Central memory CD8-positive, alpha-beta T cell (primary cell): ENCODE data around the gene CATSPERZ.
"Not testable (repeated sequence)": the region's sequence is repeated elsewhere in the genome, so short reads cannot be mapped to it uniquely, and the experiment has no call there.

Experiments used
- ATAC-seq: fragments of 150-1000 bp; cut with Tn5 transposase; replicated peaks from 2 replicates; pipeline ENCODE4 v1.10.0; 2022; ENCODE audit warnings: mild to moderate bottlenecking, moderate FRiP score, moderate number of reproducible peaks; ENCODE audit not compliant: poor library complexity, severe bottlenecking; ENCODE audit errors: extremely low read depth
- DNase-seq, 2 donors: peaks; one replicate each; pipeline ENCODE4 v3.0.0; 2021; ENCODE audit warnings: low spot score in 2 of 2
- H3K27ac Mint-ChIP-seq: one replicate; pipeline ENCODE4 v1.8.0; 2022; ENCODE audit warnings: low read depth, mild to moderate bottlenecking, moderate library complexity, mixed read lengths
- H3K27me3 Mint-ChIP-seq: one replicate; pipeline ENCODE4 v1.8.0; 2022; ENCODE audit warnings: mixed read lengths
- H3K36me3 Mint-ChIP-seq: one replicate; pipeline ENCODE4 v1.8.0; 2022; ENCODE audit warnings: mild to moderate bottlenecking, moderate library complexity, mixed read lengths; ENCODE audit not compliant: insufficient read depth
- H3K4me1 Mint-ChIP-seq: one replicate; pipeline ENCODE4 v1.8.0; 2022; ENCODE audit warnings: mixed read lengths
- H3K4me3 Mint-ChIP-seq: one replicate; pipeline ENCODE4 v1.8.0; 2022; ENCODE audit warnings: mild to moderate bottlenecking, moderate library complexity, mixed read lengths
- H3K9me3 Mint-ChIP-seq: one replicate; pipeline ENCODE4 v1.8.0; 2022; ENCODE audit warnings: mixed read lengths

Gene CATSPERZ

GRCh38 chr11:64305691-64306562 is 5.8 kb downstream of the CATSPERZ start:
- peaks cover 15% of the 10 kb centered on the region for H3K4me1 Mint-ChIP-seq

GRCh38 chr11:64306563-64306875 is 6.4 kb downstream of the CATSPERZ start:
- no peak for ATAC-seq
- Mint-ChIP-seq H3K4me3 (peak overlapping the region; percentile 93), H3K27ac (peak overlapping the region; percentile 75), H3K36me3 (peaks cover 25% of the 10 kb centered on the region), H3K27me3 (no peaks in the 10 kb centered on the region), H3K9me3 (no peaks in the 10 kb centered on the region), H3K4me1 (peaks cover 15% of the 10 kb centered on the region)
- no peak for DNase-seq

More at GRCh38 chr11:64305691-64306562, 5.8 kb downstream of the CATSPERZ start:
- Mint-ChIP-seq H3K4me3 (peak overlapping the region; percentile 93), H3K36me3 (peaks cover 27% of the 10 kb centered on the region), H3K27ac (peak overlapping the region; percentile 75), H3K27me3 (peaks cover 3% of the 10 kb centered on the region), H3K9me3 (no peaks in the 10 kb centered on the region)
- DNase-seq (peak in 1 of 2 donors; percentile 45), ATAC-seq (peak; percentile 17)

DNA sequence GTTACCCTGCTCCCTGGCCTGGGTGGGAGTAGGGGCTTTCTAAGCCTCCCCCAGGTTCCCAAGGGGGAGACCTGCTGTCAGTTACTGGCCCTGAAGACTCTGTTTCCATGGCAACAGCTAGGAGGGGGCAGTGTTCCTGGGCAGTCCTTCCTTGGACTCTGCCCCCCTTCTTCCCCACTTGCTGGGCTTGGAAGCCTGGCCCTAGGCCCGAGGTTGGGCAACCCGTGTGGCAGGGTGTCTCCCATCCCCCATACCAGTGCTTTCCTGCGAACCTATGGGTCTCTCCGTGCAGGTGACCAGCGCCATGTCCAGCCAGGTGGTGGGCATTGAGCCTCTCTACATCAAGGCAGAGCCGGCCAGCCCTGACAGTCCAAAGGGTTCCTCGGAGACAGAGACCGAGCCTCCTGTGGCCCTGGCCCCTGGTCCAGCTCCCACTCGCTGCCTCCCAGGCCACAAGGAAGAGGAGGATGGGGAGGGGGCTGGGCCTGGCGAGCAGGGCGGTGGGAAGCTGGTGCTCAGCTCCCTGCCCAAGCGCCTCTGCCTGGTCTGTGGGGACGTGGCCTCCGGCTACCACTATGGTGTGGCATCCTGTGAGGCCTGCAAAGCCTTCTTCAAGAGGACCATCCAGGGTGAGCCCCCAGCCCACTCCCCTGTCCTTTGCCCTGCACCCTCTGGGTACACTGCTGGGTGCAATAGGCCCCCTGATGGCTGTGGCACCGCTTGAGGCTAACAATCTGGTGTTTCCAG is 6.9 kb downstream of the CATSPERZ start:
- peak overlapping the region; percentile 75 for H3K27ac Mint-ChIP-seq
- H3K9me3 Mint-ChIP-seq, result no peaks in the 10 kb centered on the region
- peaks cover 25% of the 10 kb centered on the region for H3K36me3 Mint-ChIP-seq
- peaks cover 15% of the 10 kb centered on the region for H3K4me1 Mint-ChIP-seq
- DNase-seq (no peak), ATAC-seq (no peak)
- no peaks in the 10 kb centered on the region for H3K27me3 Mint-ChIP-seq
- H3K4me3 Mint-ChIP-seq, result peak overlapping the region; percentile 93

- peaks cover 20% of the 10 kb centered on the region for H3K4me1 Mint-ChIP-seq
- H3K27ac Mint-ChIP-seq, H3K9me3 Mint-ChIP-seq, H3K27me3 Mint-ChIP-seq, ATAC-seq, DNase-seq: not testable (repeated sequence)
- H3K36me3 Mint-ChIP-seq, result peaks cover 27% of the 10 kb centered on the region
- H3K4me3 Mint-ChIP-seq, result peak overlapping the region; percentile 61
Observed at GRCh38 chr11:64307795-64308194, 7.6 kb downstream of the CATSPERZ start.

GRCh38 chr11:64312947-64313346 is 12.8 kb downstream of the CATSPERZ start:
- ATAC-seq (no peak), DNase-seq (no peak)
- Mint-ChIP-seq H3K36me3 (peaks cover 32% of the 10 kb centered on the region), H3K4me1 (peaks cover 27% of the 10 kb centered on the region), H3K27ac (peak overlapping the region; percentile 22), H3K4me3 (no peak overlapping the region), H3K27me3 (no peaks in the 10 kb centered on the region), H3K9me3 (no peaks in the 10 kb centered on the region)

DNA sequence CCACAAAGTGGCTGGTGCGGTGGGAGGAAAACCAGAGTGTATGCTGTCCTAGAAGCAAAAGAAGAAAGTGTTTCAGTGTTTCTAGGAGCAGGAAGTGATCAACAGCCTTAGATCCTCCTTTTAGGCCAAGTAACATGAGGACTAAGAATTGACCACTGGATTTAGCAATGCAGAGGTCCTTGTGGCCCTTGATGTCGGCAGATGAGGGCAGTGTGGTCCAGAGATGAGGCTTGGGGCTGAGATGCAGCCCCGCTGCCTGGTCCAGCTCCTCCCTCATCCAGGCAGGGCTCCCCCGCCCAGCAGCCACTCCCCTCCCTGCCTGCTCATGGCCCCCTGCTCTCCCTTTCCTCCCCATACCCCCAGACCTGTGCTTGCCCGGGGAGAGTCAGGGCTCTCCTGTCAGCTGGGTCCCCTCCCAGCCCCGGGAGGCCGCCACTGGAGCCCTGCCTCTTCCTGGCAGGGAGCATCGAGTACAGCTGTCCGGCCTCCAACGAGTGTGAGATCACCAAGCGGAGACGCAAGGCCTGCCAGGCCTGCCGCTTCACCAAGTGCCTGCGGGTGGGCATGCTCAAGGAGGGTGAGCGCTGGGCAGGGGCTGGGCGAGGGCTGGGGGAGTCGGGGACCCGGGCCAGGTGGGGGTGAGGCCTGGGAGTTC is 13.5 kb downstream of the CATSPERZ start:
- peaks cover 34% of the 10 kb centered on the region for H3K4me1 Mint-ChIP-seq
- no peak for DNase-seq

GRCh38 chr11:64314146-64314804 is 14.1 kb downstream of the CATSPERZ start:
- Mint-ChIP-seq H3K27ac (no peak overlapping the region), H3K27me3 (no peaks in the 10 kb centered on the region), H3K4me1 (peaks cover 40% of the 10 kb centered on the region), H3K9me3 (no peaks in the 10 kb centered on the region), H3K36me3 (peaks cover 35% of the 10 kb centered on the region), H3K4me3 (no peak overlapping the region)
- no peak for ATAC-seq
- no peak for DNase-seq

More for the DNA sequence above, 13.5 kb downstream of the CATSPERZ start:
- H3K27me3 Mint-ChIP-seq, result no peaks in the 10 kb centered on the region
- H3K9me3 Mint-ChIP-seq, result no peaks in the 10 kb centered on the region
- peak overlapping the region; percentile 22 for H3K27ac Mint-ChIP-seq
- peaks cover 33% of the 10 kb centered on the region for H3K36me3 Mint-ChIP-seq
- H3K4me3 Mint-ChIP-seq, result no peak overlapping the region
- ATAC-seq, result no peak

GRCh38 chr11:64314805-64315561 is 14.8 kb downstream of the CATSPERZ start:
- Mint-ChIP-seq H3K36me3 (peaks cover 34% of the 10 kb centered on the region), H3K9me3 (no peaks in the 10 kb centered on the region), H3K4me3 (no peak overlapping the region), H3K4me1 (peaks cover 43% of the 10 kb centered on the region), H3K27ac (no peak overlapping the region), H3K27me3 (no peaks in the 10 kb centered on the region)
- ATAC-seq (no peak), DNase-seq (no peak)

DNA sequence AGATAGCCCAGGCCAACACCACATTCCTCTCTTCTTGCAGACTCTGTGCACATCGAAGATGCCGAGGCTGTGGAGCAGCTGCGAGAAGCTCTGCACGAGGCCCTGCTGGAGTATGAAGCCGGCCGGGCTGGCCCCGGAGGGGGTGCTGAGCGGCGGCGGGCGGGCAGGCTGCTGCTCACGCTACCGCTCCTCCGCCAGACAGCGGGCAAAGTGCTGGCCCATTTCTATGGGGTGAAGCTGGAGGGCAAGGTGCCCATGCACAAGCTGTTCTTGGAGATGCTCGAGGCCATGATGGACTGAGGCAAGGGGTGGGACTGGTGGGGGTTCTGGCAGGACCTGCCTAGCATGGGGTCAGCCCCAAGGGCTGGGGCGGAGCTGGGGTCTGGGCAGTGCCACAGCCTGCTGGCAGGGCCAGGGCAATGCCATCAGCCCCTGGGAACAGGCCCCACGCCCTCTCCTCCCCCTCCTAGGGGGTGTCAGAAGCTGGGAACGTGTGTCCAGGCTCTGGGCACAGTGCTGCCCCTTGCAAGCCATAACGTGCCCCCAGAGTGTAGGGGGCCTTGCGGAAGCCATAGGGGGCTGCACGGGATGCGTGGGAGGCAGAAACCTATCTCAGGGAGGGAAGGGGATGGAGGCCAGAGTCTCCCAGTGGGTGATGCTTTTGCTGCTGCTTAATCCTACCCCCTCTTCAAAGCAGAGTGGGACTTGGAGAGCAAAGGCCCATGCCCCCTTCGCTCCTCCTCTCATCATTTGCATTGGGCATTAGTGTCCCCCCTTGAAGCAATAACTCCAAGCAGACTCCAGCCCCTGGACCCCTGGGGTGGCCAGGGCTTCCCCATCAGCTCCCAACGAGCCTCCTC is 15.7 kb downstream of the CATSPERZ start:
- Mint-ChIP-seq H3K4me1 (peaks cover 52% of the 10 kb centered on the region), H3K27ac (peak overlapping the region; percentile 99), H3K4me3 (peak overlapping the region; percentile 93), H3K36me3 (peaks cover 29% of the 10 kb centered on the region)
- DNase-seq, H3K27me3 Mint-ChIP-seq, H3K9me3 Mint-ChIP-seq, ATAC-seq: not testable (repeated sequence)

DNA sequence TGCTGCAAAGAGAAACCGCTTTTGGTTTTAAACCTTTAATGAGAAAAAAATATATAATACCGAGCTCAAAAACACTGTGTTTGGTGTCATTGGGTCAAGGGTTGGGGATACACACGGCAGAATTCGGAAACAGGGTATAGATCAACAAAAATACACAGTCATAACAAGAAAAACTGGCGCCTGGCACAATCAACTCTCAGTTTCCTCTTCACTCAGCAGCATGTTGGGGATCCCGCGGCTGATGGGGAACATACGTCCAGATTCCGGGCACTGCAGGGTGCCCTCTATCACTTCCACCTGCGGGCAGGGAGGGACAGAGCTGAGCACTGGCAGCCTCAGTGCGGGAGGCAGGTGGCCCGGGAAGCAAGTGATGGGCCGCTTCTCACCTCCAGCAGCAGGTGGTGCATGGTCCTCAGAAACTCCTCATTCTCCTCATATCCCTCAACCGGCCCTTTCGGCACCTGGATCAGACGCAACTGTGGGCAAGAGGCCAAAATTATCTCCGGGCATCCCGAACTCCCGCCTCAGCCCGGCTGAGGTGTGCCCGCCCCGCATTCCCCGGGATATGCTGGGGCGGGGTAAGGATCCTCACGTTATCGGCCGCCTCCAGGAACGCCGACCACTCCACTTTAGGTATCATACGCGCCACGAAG is 16.6 kb downstream of the CATSPERZ start:
- ATAC-seq (no peak), DNase-seq (no peak)
- Mint-ChIP-seq H3K4me1 (peaks cover 55% of the 10 kb centered on the region), H3K9me3 (no peaks in the 10 kb centered on the region), H3K36me3 (peaks cover 34% of the 10 kb centered on the region), H3K4me3 (peak overlapping the region; percentile 93), H3K27me3 (no peaks in the 10 kb centered on the region), H3K27ac (peak overlapping the region; percentile 99)
